GM13977 (cell line): ENCODE data around the gene PSTPIP2.

Source experiments
- DNase-seq: peaks from one replicate; pipeline ENCODE4 v3.0.0; 2012; ENCODE audit warnings: low spot score
- in situ Hi-C: fragments of 300-500 bp; cut with MboI; formaldehyde crosslinking; loops from one replicate; pipeline ENCODE4 v1.12.0; 2022; ENCODE audit warnings: low sequenced_read_pairs, low pct_unique_long_range_greater_than_20kb, mixed read lengths, inconsistent platforms; ENCODE audit not compliant: unreplicated experiment
- TF ChIP-seq, protein P1 (sequence below): IDR thresholded peaks from 2 replicates; pipeline ENCODE4 v1.5.1; 2012; ENCODE audit warnings: mild to moderate bottlenecking, control low read depth; ENCODE audit not compliant: insufficient read depth; ENCODE audit errors: extremely low read depth, missing control alignments

Gene PSTPIP2, protein sequence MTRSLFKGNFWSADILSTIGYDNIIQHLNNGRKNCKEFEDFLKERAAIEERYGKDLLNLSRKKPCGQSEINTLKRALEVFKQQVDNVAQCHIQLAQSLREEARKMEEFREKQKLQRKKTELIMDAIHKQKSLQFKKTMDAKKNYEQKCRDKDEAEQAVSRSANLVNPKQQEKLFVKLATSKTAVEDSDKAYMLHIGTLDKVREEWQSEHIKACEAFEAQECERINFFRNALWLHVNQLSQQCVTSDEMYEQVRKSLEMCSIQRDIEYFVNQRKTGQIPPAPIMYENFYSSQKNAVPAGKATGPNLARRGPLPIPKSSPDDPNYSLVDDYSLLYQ

DNA sequence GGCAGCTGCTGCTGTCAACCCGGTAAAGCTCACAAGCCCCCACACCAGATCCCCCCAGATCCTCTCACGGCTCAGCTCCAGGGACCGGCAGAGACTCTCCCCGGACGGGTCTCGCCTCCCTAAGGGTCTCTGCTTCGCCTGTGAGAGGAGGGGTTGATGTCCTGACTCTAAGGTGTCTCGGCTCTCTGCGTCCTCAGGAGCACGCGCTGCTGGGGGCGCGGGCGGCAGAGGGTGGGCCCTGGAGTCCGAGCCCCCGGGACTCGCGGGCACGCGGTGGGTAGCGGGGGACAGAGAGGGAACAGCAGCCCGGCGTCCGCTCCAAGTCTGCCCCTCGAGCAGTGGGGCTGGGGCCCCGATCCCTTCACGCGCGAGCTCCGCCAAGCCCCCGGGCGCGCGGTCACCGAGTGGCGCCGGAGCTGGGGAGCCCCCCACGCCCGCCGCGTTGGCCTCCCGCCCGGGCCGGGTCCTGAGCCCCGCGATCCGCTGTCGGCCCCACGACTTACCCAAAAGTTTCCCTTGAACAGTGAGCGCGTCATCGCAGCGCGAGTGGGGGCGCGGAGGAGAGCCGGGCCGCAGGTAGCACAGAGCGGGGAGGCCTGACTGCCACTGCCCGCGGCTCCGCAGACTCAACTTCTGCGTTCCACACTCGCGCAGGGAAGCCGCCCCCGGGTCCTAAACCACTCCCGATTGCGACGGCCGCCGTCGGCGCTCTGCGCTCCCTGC lies at the start of gene PSTPIP2:
TSS of gene PSTPIP2 (minus strand) at position 608 of the 723 bp plus-strand sequence. CDS start at position 536, 72 bp downstream.
- TF ChIP-seq, protein P1, sequence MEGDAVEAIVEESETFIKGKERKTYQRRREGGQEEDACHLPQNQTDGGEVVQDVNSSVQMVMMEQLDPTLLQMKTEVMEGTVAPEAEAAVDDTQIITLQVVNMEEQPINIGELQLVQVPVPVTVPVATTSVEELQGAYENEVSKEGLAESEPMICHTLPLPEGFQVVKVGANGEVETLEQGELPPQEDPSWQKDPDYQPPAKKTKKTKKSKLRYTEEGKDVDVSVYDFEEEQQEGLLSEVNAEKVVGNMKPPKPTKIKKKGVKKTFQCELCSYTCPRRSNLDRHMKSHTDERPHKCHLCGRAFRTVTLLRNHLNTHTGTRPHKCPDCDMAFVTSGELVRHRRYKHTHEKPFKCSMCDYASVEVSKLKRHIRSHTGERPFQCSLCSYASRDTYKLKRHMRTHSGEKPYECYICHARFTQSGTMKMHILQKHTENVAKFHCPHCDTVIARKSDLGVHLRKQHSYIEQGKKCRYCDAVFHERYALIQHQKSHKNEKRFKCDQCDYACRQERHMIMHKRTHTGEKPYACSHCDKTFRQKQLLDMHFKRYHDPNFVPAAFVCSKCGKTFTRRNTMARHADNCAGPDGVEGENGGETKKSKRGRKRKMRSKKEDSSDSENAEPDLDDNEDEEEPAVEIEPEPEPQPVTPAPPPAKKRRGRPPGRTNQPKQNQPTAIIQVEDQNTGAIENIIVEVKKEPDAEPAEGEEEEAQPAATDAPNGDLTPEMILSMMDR: no peak
- peak; percentile 46 for DNase-seq
- in situ Hi-C loops: no loop called here

DNA sequence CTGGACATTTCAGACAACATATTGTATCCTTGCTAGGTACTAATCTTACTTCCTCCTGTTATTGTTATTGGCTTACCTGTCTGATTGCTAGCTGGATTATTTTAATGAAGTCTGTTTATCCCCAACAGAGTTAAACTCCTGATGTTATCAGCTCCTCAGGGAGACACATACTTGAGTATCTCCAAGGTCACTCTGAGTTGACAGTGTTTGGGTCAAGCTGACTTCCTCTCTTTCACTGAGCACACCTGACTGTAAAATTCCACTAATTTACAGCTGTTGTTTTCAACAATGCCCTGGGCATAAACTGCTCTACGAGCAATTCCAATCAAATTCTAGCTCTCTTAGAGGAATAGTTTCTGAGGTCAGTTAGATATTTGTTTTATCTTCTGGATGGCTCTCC lies 41.7 kb upstream of the PSTPIP2 start:
- TF ChIP-seq, protein P1: no peak
- in situ Hi-C loops: no loop called here

DNA sequence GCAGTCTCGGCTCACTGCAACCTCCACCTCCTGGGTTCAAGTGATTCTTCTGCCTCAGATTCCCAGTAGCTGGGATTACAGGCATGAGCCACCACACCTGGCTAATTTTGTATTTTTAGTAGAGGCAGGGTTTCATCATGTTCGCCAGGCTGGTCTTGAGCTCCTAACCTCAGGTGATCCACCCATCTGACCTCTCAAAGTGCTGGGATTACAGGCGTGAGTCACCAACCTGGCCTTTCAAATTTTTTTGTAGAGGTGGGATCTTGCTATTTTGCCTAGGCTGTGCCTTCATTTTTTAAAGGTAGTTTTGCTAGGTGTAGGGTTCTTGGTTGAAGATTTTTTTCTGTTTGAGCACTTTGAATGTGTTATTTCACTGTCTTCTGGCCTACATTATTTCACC lies 38.3 kb upstream of the PSTPIP2 start:
- no peak for DNase-seq
- in situ Hi-C loops: no loop called here
- TF ChIP-seq, protein P1: no peak

More for the DNA sequence above, 41.7 kb upstream of the PSTPIP2 start:
- no peak for DNase-seq

DNA sequence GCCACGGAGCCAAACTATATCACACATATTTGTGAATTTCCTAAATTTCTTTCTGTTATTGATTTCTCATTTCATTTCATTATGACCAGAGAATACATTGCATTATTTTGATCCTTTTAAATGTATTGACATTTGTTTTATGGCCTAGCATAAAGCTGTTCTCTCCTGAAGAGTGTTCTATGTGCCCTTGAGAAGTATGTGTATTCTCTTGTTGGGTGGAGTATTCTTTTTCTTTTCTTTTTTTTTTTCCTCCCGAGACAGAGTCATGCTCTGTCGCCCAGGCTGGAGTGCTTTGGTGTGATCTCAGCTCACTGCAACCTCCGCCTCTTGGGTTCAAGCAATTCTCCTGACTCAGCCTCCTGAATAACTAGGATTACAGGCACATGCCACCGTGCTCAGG lies 37.3 kb upstream of the PSTPIP2 start:
- TF ChIP-seq, protein P1: no peak
- DNase-seq: no peak
- in situ Hi-C loops: no loop called here

DNA sequence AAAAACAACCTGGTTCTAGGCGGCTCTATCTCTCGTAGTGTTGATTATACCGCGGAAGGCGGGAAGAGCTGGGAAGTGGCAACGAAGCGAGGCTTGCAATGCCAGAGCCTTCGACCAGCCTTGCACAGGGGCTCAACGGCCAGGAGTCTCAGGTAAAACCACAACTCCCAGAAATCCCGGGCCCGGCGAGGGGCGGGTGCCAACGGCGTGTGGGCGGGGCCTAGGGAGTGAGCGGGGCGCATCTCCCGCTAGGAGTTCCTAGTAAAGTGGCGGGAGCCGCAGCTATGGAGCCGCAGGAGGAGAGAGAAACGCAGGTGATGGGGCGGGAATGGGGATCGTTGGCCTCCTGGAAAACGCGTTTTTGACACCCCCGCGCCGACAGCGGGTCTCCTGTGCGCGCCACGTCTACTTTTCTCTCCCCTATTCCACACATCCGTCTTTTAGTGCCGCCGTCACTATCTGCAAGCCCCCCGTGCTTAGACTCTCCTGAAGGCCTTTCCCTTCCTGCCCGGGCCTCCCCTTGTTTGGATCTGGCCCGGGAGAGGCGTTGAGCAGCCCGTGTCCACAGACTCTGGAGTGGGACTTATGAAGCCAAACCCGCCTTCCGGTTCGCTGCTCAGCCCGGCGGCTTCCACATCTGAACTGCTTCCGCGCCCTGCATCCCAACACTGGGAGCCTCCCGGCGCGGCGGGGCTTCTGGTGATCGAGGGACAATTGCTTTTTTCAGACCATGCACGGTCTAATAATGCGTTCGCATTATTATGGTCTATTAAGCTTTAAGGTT lies 32.3 kb upstream of the PSTPIP2 start, which contains the start of gene HAUS1:
TSS of gene HAUS1 (plus strand) at position 258 of the 784 bp plus-strand sequence. CDS start at position 285, 27 bp downstream.
- TF ChIP-seq, protein P1: no peak
- in situ Hi-C loops: no loop called here
- DNase-seq: peak; percentile 81

DNA sequence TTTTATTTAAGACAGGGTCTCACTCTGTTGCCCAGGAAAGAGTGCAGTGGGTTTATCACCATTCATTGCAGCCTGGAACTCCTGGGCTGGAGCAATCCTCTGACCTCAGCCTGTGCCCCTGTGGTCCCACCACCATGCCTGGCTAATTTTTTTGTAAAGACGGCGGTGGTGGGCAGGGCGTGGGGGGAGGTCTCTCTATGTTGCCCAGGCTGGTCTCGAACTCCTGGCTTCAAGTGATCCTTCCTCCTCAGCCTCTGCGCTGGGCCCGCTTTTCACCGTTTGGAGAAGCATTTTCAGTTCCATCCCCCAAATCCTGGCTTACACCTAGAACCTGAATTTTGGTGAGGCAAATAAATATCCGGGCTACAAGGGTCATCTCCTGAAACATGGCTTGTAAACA lies 27.4 kb upstream of the PSTPIP2 start:
- in situ Hi-C loops: no loop called here
- no peak for DNase-seq
- TF ChIP-seq, protein P1: no peak
